B cell (primary cell): ENCODE results near the gene PCLO. TPM values are rescaled to one million over a fixed set of nuclear protein-coding genes. Genes with fewer than 3 reads are reported as not detected.

ENCODE experiments used
- ATAC-seq: fragments of 200-7000 bp; cut with Tn5 transposase; one replicate; pipeline ENCODE4 v1.10.0; 2021; ENCODE audit warnings: low read depth, mild to moderate bottlenecking, moderate number of reproducible peaks, moderate library complexity
- CTCF ChIA-PET: fragments of 350-600 bp; sonication (Branson Sonifier 250); formaldehyde crosslinking; loops from one replicate; lab custom pipeline; 2021; ENCODE audit warnings: antibody characterized with exemption, inconsistent platforms; lab: Charles Lee
- POLR2A ChIA-PET: fragments of 350-600 bp; sonication (Branson Sonifier 250); formaldehyde crosslinking; loops from one replicate; lab custom pipeline; 2021; ENCODE audit warnings: antibody characterized with exemption; lab: Charles Lee
- DNase-seq: peaks from one replicate; pipeline ENCODE4 v3.0.0; 2013
- H2AFZ ChIP-seq: 2 replicates; pipeline ENCODE4 v1.6.1; 2012; ENCODE audit warnings: mild to moderate bottlenecking, low read depth, low read length; ENCODE audit not compliant: insufficient read depth, poor library complexity, severe bottlenecking
- H3K27ac ChIP-seq, 2 donors: 1 replicate in 1 of 2; 2 replicates in 1 of 2; pipeline ENCODE4 v1.5.1; 2012 to 2013; ENCODE audit warnings: low read length in 2 of 2, mild to moderate bottlenecking in 2 of 2, moderate library complexity in 1 of 2
- H3K27me3 ChIP-seq, 4 experiments: fragments of 200-600 bp in 1 of 4; sonication (generic) in 1 of 4; replicated peaks in 1 of 4; 1 replicate in 2 of 4; 2 replicates in 2 of 4; pipeline versions ENCODE4 v1.6.1 to v1.7.0; 2013 to 2016; ENCODE audit warnings: low read length in 3 of 4, mild to moderate bottlenecking in 2 of 4, mixed read lengths in 1 of 4, moderate library complexity in 1 of 4; ENCODE audit not compliant: insufficient read depth in 4 of 4, control insufficient read depth in 3 of 4; ENCODE audit errors: control extremely low read depth in 1 of 4
- H3K36me3 ChIP-seq, 2 experiments: replicated peaks in 1 of 2; 1 replicate in 1 of 2; 2 replicates in 1 of 2; pipeline versions ENCODE4 v1.6.1 to v1.7.1; 2013; ENCODE audit warnings: low read length in 1 of 2; ENCODE audit not compliant: insufficient read depth in 2 of 2, control insufficient read depth in 1 of 2; ENCODE audit errors: control extremely low read depth in 1 of 2, extremely low read depth in 1 of 2
- H3K4me1 ChIP-seq, 2 donors: fragments of 200-600 bp in 1 of 2; sonication (generic) in 1 of 2; 1 replicate in 1 of 2; 2 replicates in 1 of 2; pipeline versions ENCODE4 v1.5.1 to v1.6.1; 2013 to 2017; ENCODE audit warnings: low read length in 2 of 2; ENCODE audit not compliant: control insufficient read depth in 2 of 2, insufficient read depth in 2 of 2
- H3K4me2 ChIP-seq: replicated peaks from 2 replicates; pipeline ENCODE3; 2012; ENCODE audit warnings: mild to moderate bottlenecking, low read depth, low read length; ENCODE audit not compliant: poor library complexity, severe bottlenecking
- H3K4me3 ChIP-seq, 5 experiments: fragments of 200-600 bp in 1 of 5; sonication (generic) in 1 of 5; 1 replicate in 3 of 5; 2 replicates in 2 of 5; pipeline versions ENCODE4 v1.5.1 to v1.7.0; 2011 to 2016; ENCODE audit warnings: low read length in 4 of 5, mild to moderate bottlenecking in 4 of 5, low read depth in 2 of 5, control low read depth in 1 of 5, moderate library complexity in 1 of 5; ENCODE audit not compliant: insufficient read depth in 1 of 5; ENCODE audit errors: control extremely low read depth in 1 of 5, extremely low read depth in 1 of 5
- H3K79me2 ChIP-seq: fragments of 200-600 bp; sonication (generic); one replicate; pipeline ENCODE4 v1.6.0; 2016; ENCODE audit warnings: low read length; ENCODE audit not compliant: control insufficient read depth, insufficient read depth
- H3K9ac ChIP-seq: fragments of 200-600 bp; sonication (generic); 2 replicates; pipeline ENCODE4 v1.6.1; 2017; ENCODE audit warnings: mild to moderate bottlenecking, low read length, moderate library complexity
- H3K9me3 ChIP-seq, 3 donors: one replicate each; pipeline versions ENCODE4 v1.6.1 to v1.7.1; 2013; ENCODE audit warnings: low read length in 2 of 3; ENCODE audit not compliant: control insufficient read depth in 2 of 3, insufficient read depth in 1 of 3; ENCODE audit errors: control extremely low read depth in 1 of 3
- H4K20me1 ChIP-seq: 2 replicates; pipeline ENCODE4 v1.6.0; 2012; ENCODE audit warnings: mild to moderate bottlenecking, low read length; ENCODE audit not compliant: insufficient read depth, control insufficient read depth, poor library complexity, severe bottlenecking
- H3K27ac Mint-ChIP-seq: one replicate; pipeline ENCODE4 v1.8.0; 2021; ENCODE audit warnings: mixed read lengths
- H3K27me3 Mint-ChIP-seq: one replicate; pipeline ENCODE4 v1.8.0; 2021; ENCODE audit warnings: mixed read lengths
- H3K4me1 Mint-ChIP-seq: one replicate; pipeline ENCODE4 v1.8.0; 2021; ENCODE audit warnings: mixed read lengths
- H3K4me3 Mint-ChIP-seq: one replicate; pipeline ENCODE4 v1.8.0; 2021; ENCODE audit warnings: mixed read lengths
- H3K9me3 Mint-ChIP-seq: one replicate; pipeline ENCODE4 v1.8.0; 2022; ENCODE audit warnings: mixed read lengths; ENCODE audit not compliant: insufficient read depth
- EZH2 ChIP-seq: IDR thresholded peaks from 2 replicates; pipeline ENCODE4 v1.6.1; 2012; ENCODE audit warnings: borderline replicate concordance, low read depth, mild to moderate bottlenecking, moderate library complexity, low read length; ENCODE audit not compliant: insufficient read depth, poor library complexity, severe bottlenecking
- WGBS: methylation state at CpG from one replicate; pipeline ENCODE4 v1.1.5; 2013; ENCODE audit warnings: missing lambda C conversion rate; ENCODE audit not compliant: insufficient coverage; 5-methylcytosine and 5-hydroxymethylcytosine counted together
- intact Hi-C: fragments of 100-400 bp; cut with micrococcal nuclease; formaldehyde crosslinking; loops from one replicate; pipeline ENCODE4 v1.10.0; 2022
- polyA plus RNA-seq: library from polyadenylated mRNA; depleted of rRNA; stranded (reverse); fragments of >200 nt; gene quantifications from 2 replicates; pipeline ENCODE4 v1.2.3, GENCODE V29; 2012
- total RNA-seq, 2 donors: library from RNA; stranded (reverse); fragments of 120-200 nt in 1 of 2; gene quantifications; 1 replicate in 1 of 2; 2 replicates in 1 of 2; pipeline versions ENCODE4 v1.2.3 to v1.2.4, GENCODE V29; 2013 to 2022
- TF ChIP-seq, protein P1 (sequence below): fragments of 200-600 bp; IDR thresholded peaks from one replicate; pipeline ENCODE4 v1.8.0; 2022; ENCODE audit warnings: antibody characterized with exemption, mild to moderate bottlenecking

The PCLO gene
- total and polyA plus RNA-seq, 2 donors (not counting 1 experiment from before 2014, with no cell fraction given): 0.01 to 0.32 TPM

DNA sequence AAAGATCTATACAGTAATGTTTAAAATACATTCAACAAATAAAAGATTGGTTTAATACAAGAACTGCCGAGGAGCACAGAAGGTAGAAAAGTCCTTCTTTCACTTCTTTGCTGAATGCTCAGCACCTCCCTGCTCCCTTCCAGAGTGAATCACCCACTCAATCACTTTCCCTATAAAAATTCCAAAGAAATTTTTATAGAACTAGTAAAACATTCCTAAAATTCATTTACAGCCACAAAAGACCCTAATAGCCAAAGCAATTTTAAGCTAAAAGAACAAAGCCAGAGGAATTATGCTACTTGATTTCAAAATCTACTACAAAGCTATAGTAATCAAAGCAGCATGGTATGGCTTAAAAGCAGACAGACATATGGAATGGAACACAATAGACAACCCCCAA is 320.9 kb downstream of the PCLO start:
- DNase-seq (no peak), ATAC-seq (no peak)
- no peak overlapping the region for H2AFZ ChIP-seq
- Mint-ChIP-seq H3K4me3 (no peak overlapping the region), H3K9me3 (peaks cover 2% of the 10 kb centered on the region), H3K4me1 (no peaks in the 10 kb centered on the region), H3K27me3 (no peaks in the 10 kb centered on the region), H3K27ac (no peak overlapping the region)
- no peaks in the 10 kb centered on the region for H3K27me3 ChIP-seq
- WGBS: 100% methylated on average over 1 of the region's 1 CpG
- ChIA-PET POLR2A (no interaction called here), CTCF (no interaction called here)
- H3K27ac ChIP-seq: no peak overlapping the region
- H3K36me3 ChIP-seq: no peaks in the 10 kb centered on the region
- no peaks in the 10 kb centered on the region for H3K9me3 ChIP-seq
- H3K79me2 ChIP-seq: no peaks in the 10 kb centered on the region
- H3K9ac ChIP-seq: no peak overlapping the region
- H3K4me3 ChIP-seq: no peak overlapping the region
- H3K4me2 ChIP-seq: no peak overlapping the region
- H3K4me1 ChIP-seq: no peaks in the 10 kb centered on the region
- no peaks in the 10 kb centered on the region for H4K20me1 ChIP-seq
- intact Hi-C loops: no loop called here
- TF ChIP-seq EZH2: no peak
- TF ChIP-seq, protein P1, sequence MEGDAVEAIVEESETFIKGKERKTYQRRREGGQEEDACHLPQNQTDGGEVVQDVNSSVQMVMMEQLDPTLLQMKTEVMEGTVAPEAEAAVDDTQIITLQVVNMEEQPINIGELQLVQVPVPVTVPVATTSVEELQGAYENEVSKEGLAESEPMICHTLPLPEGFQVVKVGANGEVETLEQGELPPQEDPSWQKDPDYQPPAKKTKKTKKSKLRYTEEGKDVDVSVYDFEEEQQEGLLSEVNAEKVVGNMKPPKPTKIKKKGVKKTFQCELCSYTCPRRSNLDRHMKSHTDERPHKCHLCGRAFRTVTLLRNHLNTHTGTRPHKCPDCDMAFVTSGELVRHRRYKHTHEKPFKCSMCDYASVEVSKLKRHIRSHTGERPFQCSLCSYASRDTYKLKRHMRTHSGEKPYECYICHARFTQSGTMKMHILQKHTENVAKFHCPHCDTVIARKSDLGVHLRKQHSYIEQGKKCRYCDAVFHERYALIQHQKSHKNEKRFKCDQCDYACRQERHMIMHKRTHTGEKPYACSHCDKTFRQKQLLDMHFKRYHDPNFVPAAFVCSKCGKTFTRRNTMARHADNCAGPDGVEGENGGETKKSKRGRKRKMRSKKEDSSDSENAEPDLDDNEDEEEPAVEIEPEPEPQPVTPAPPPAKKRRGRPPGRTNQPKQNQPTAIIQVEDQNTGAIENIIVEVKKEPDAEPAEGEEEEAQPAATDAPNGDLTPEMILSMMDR: no peak

DNA sequence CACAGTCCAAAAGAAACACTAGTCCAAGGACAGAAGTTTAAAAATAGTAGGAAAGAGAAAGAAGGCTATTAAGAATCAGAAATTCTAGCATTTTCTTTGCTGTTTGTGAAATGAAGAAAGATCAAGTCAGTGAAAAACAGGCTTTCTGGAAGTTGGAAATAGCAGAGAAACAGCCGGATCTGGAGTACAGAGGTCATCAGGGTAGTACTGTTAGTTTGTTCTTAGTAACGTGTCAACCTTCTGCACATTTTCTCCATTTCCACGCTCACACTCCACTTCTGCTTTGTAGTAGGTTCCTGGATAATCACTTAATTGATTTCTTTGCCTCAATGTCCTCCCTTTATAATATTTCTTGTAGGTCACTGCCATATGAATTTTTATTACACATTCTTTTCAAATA is 322.6 kb downstream of the PCLO start:
- Histone ChIP-seq H3K4me3 (no peak overlapping the region), H4K20me1 (no peaks in the 10 kb centered on the region), H3K4me2 (no peak overlapping the region), H3K27me3 (no peaks in the 10 kb centered on the region), H3K4me1 (no peaks in the 10 kb centered on the region), H2AFZ (no peak overlapping the region), H3K36me3 (no peaks in the 10 kb centered on the region), H3K27ac (no peak overlapping the region), H3K9me3 (no peaks in the 10 kb centered on the region), H3K79me2 (no peaks in the 10 kb centered on the region), H3K9ac (no peak overlapping the region)
- 70% methylated on average over 2 of the region's 3 CpGs for WGBS
- Mint-ChIP-seq H3K4me1 (no peaks in the 10 kb centered on the region), H3K9me3 (peaks cover 2% of the 10 kb centered on the region), H3K27me3 (no peaks in the 10 kb centered on the region), H3K4me3 (no peak overlapping the region), H3K27ac (no peak overlapping the region)
- DNase-seq: no peak
- ChIA-PET CTCF (no interaction called here), POLR2A (no interaction called here)
- ATAC-seq: no peak
- intact Hi-C loops: no loop called here
- TF ChIP-seq EZH2: no peak
- TF ChIP-seq, protein P1: no peak
